PFSK-1 (cell line): Measurements from ENCODE around the gene MPV17L.

Experiments
- POLR2AphosphoS5 ChIP-seq: IDR thresholded peaks from 2 replicates; pipeline ENCODE4 v1.6.1; 2012; ENCODE audit warnings: low read depth, mild to moderate bottlenecking, control low read depth, low read length, moderate library complexity
- SIN3A ChIP-seq: IDR thresholded peaks from 2 replicates; pipeline ENCODE4 v1.6.1; 2012; ENCODE audit warnings: mild to moderate bottlenecking, low read length, moderate library complexity, borderline replicate concordance; ENCODE audit not compliant: insufficient read depth
- TAF1 ChIP-seq: IDR thresholded peaks from 2 replicates; pipeline ENCODE4 v1.6.1; 2012; ENCODE audit warnings: low read length, control low read depth, borderline replicate concordance; ENCODE audit not compliant: insufficient read depth
- TF ChIP-seq, protein P1 (sequence below), 2 experiments: IDR thresholded peaks; 2 replicates each; pipeline versions ENCODE4 v1.6.1 to v1.8.0; 2011 to 2012; ENCODE audit warnings: low read depth in 2 of 2, low read length in 2 of 2, control low read depth in 1 of 2, inconsistent platforms in 1 of 2, mild to moderate bottlenecking in 1 of 2, moderate library complexity in 1 of 2; ENCODE audit not compliant: insufficient read depth in 1 of 2

GRCh38 chr16:15459791-15460190, 64.2 kb downstream of the MPV17L start:
- TF ChIP-seq POLR2AphosphoS5, result no peak
- TF ChIP-seq, protein P1, sequence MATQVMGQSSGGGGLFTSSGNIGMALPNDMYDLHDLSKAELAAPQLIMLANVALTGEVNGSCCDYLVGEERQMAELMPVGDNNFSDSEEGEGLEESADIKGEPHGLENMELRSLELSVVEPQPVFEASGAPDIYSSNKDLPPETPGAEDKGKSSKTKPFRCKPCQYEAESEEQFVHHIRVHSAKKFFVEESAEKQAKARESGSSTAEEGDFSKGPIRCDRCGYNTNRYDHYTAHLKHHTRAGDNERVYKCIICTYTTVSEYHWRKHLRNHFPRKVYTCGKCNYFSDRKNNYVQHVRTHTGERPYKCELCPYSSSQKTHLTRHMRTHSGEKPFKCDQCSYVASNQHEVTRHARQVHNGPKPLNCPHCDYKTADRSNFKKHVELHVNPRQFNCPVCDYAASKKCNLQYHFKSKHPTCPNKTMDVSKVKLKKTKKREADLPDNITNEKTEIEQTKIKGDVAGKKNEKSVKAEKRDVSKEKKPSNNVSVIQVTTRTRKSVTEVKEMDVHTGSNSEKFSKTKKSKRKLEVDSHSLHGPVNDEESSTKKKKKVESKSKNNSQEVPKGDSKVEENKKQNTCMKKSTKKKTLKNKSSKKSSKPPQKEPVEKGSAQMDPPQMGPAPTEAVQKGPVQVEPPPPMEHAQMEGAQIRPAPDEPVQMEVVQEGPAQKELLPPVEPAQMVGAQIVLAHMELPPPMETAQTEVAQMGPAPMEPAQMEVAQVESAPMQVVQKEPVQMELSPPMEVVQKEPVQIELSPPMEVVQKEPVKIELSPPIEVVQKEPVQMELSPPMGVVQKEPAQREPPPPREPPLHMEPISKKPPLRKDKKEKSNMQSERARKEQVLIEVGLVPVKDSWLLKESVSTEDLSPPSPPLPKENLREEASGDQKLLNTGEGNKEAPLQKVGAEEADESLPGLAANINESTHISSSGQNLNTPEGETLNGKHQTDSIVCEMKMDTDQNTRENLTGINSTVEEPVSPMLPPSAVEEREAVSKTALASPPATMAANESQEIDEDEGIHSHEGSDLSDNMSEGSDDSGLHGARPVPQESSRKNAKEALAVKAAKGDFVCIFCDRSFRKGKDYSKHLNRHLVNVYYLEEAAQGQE (IDR thresholded peaks at IDR 0.05; ENCODE audit: insufficient read depth in 1 of 2, low read depth in 2 of 2, low read length in 2 of 2), result no peak
- TF ChIP-seq TAF1, result no peak
- no peak for TF ChIP-seq SIN3A
